VCaP (cell line): ENCODE measurements around the gene SLC15A1.

Experiments
- H3K27ac ChIP-seq: fragments of 450-650 bp; 2 replicates; pipeline ENCODE4 v1.5.1; 2017
- TF ChIP-seq, protein P1 (sequence below): fragments of 450-650 bp; conservative IDR thresholded peaks from 2 replicates; pipeline ENCODE4 v1.5.1; 2017; ENCODE audit warnings: mild to moderate bottlenecking, moderate library complexity

The SLC15A1 gene, protein sequence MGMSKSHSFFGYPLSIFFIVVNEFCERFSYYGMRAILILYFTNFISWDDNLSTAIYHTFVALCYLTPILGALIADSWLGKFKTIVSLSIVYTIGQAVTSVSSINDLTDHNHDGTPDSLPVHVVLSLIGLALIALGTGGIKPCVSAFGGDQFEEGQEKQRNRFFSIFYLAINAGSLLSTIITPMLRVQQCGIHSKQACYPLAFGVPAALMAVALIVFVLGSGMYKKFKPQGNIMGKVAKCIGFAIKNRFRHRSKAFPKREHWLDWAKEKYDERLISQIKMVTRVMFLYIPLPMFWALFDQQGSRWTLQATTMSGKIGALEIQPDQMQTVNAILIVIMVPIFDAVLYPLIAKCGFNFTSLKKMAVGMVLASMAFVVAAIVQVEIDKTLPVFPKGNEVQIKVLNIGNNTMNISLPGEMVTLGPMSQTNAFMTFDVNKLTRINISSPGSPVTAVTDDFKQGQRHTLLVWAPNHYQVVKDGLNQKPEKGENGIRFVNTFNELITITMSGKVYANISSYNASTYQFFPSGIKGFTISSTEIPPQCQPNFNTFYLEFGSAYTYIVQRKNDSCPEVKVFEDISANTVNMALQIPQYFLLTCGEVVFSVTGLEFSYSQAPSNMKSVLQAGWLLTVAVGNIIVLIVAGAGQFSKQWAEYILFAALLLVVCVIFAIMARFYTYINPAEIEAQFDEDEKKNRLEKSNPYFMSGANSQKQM

GRCh38 chr13:98752467-98753290, at the start of gene SLC15A1:
SLC15A1 (minus strand) TSS chr13:98752672; CDS start chr13:98752598, 74 bp downstream.
- TF ChIP-seq, protein P1, sequence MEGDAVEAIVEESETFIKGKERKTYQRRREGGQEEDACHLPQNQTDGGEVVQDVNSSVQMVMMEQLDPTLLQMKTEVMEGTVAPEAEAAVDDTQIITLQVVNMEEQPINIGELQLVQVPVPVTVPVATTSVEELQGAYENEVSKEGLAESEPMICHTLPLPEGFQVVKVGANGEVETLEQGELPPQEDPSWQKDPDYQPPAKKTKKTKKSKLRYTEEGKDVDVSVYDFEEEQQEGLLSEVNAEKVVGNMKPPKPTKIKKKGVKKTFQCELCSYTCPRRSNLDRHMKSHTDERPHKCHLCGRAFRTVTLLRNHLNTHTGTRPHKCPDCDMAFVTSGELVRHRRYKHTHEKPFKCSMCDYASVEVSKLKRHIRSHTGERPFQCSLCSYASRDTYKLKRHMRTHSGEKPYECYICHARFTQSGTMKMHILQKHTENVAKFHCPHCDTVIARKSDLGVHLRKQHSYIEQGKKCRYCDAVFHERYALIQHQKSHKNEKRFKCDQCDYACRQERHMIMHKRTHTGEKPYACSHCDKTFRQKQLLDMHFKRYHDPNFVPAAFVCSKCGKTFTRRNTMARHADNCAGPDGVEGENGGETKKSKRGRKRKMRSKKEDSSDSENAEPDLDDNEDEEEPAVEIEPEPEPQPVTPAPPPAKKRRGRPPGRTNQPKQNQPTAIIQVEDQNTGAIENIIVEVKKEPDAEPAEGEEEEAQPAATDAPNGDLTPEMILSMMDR: no peak
- H3K27ac ChIP-seq: peak within 1 kb of the TSS; percentile 28; the same call in 1 of the 2 replicates

GRCh38 chr13:98801626-98802418, 49.4 kb upstream of the SLC15A1 start:
- TF ChIP-seq, protein P1: no peak
- H3K27ac ChIP-seq: no peak overlapping the region

- TF ChIP-seq, protein P1: no peak
- no peak overlapping the region for H3K27ac ChIP-seq
Measured at GRCh38 chr13:98800078-98800477, 47.6 kb upstream of the SLC15A1 start.

DNA sequence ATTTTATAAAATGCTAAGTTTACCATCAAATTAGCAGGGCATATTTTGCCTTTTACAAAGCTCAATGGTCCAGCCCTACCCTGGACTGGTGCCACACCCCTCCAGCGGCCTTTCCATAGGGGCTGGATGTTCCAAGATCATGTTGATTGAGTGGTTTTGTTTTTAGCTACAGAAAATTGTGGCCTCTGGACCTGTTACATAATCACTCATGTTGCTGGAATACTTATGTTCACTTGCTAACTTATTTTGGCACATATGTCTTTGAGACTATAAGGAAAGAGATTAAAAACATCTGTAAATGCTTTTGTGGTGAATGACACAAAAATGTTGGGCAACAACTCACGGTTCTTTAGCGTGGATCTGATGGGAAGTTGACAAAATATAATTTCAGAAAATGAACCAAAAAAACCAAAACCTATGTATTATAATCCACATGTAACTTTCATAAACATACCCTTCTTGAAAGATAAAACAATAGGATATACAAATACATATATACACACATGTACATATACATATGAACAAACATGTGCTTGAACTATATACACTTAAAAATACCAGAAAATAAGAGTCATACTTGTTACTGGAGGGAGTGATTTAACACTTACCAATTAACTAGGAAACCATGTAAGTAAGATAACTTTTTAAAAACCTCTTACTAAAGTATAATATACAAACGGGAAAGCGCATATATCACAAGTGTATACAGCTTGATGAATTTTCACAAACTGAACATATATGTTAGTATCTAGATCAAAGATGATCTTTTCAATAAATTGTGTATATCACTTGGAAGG, 46.6 kb upstream of the SLC15A1 start:
- TF ChIP-seq, protein P1: no peak
- H3K27ac ChIP-seq: no peak overlapping the region

DNA sequence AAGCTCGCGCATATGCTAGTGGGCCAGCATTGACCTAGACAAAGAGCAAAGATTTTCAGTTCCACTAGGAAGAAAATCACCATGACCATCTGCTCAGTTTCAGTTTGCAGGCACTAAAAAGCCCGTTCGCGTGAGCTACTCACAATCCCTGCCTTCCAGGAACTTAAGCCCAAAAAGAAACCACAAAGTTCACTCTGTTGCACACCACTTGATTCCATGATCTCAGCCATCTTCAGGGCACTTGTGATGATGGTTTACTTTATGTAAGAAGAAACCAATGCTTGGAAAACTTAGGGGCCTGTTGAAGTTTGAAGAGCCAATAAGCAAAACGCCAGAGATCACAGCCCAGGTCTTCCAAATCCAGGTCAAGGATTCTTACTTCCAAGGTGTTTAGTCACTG, 45.0 kb upstream of the SLC15A1 start:
- TF ChIP-seq, protein P1: no peak
- H3K27ac ChIP-seq: no peak overlapping the region

DNA sequence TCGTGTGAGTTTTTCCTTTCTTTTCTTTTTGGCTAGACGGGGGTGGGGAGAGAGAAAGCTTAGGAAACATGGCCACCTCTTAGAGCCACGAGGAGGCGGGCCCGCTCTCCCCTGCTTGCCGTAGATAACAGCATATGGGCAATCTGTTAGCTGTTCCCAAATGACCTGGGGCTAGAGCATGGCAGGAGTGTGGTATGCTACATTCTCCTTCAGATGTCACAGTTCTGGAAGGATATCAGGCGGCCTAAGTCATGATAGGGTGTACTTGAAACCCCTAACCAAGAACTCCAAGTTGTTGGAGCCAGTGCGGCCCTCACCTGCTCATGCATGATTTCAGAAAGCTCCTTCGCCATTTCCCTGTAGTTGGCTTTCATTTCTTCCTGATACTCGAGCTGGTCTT, 44.3 kb upstream of the SLC15A1 start:
- no peak overlapping the region for H3K27ac ChIP-seq
- TF ChIP-seq, protein P1: no peak
